HG02943 (cell line): ENCODE data around the gene NTRK3.

Experiments used
- ATAC-seq: cut with Tn5 transposase; IDR thresholded peaks from one replicate; pipeline ENCODE4 v1.9.1; 2021; ENCODE audit warnings: mild to moderate bottlenecking, low read depth, moderate library complexity; ENCODE audit not compliant: unreplicated experiment

NTRK3 gene

GRCh38 chr15:88188300-88188699 is 68.2 kb downstream of the NTRK3 start:
- no peak for ATAC-seq

- ATAC-seq: no peak
These were observed 69.3 kb downstream of the NTRK3 start for GRCh38 chr15:88187195-88187594.

- no peak for ATAC-seq
These were observed 71.0 kb downstream of the NTRK3 start for GRCh38 chr15:88185584-88185983.

- ATAC-seq: no peak
These were observed 74.9 kb downstream of the NTRK3 start for GRCh38 chr15:88181613-88182012.

GRCh38 chr15:88179562-88179961 is 77.0 kb downstream of the NTRK3 start:
- no peak for ATAC-seq

GRCh38 chr15:88178631-88179030 is 77.9 kb downstream of the NTRK3 start:
- ATAC-seq: no peak

GRCh38 chr15:88177451-88177850 is 79.1 kb downstream of the NTRK3 start:
- ATAC-seq: no peak

GRCh38 chr15:88174571-88174970 is 82.0 kb downstream of the NTRK3 start:
- no peak for ATAC-seq

- no peak for ATAC-seq
These were observed 90.2 kb downstream of the NTRK3 start for GRCh38 chr15:88166082-88166993.

- no peak for ATAC-seq
These were observed 94.9 kb downstream of the NTRK3 start for GRCh38 chr15:88161636-88162035.

- no peak for ATAC-seq
These were observed 101.2 kb downstream of the NTRK3 start for GRCh38 chr15:88155310-88155709.

GRCh38 chr15:88152672-88153071 is 103.9 kb downstream of the NTRK3 start:
- ATAC-seq: no peak

- no peak for ATAC-seq
These were observed 108.8 kb downstream of the NTRK3 start for GRCh38 chr15:88147760-88148159.

GRCh38 chr15:88144921-88145653 is 111.5 kb downstream of the NTRK3 start:
- ATAC-seq: no peak

GRCh38 chr15:88142121-88142520 is 114.4 kb downstream of the NTRK3 start:
- ATAC-seq: no peak

GRCh38 chr15:88141269-88141889 is 115.2 kb downstream of the NTRK3 start:
- no peak for ATAC-seq

GRCh38 chr15:88140398-88140797 is 116.1 kb downstream of the NTRK3 start:
- no peak for ATAC-seq

- ATAC-seq: no peak
These were observed 116.6 kb downstream of the NTRK3 start for GRCh38 chr15:88139936-88140335.

- no peak for ATAC-seq
These were observed 122.7 kb downstream of the NTRK3 start for GRCh38 chr15:88133795-88134194.

- ATAC-seq: no peak
These were observed 124.0 kb downstream of the NTRK3 start for GRCh38 chr15:88132499-88132898.

- ATAC-seq: no peak
These were observed 124.6 kb downstream of the NTRK3 start for GRCh38 chr15:88131937-88132336.
